ENCODE measurements around the gene RPL31. TPM values are rescaled to one million over a fixed set of nuclear protein-coding genes. Genes with fewer than 3 reads are reported as not detected.

Gene RPL31
- 946 and 1,038 TPM in 2 replicates for total RNA-seq

DNA sequence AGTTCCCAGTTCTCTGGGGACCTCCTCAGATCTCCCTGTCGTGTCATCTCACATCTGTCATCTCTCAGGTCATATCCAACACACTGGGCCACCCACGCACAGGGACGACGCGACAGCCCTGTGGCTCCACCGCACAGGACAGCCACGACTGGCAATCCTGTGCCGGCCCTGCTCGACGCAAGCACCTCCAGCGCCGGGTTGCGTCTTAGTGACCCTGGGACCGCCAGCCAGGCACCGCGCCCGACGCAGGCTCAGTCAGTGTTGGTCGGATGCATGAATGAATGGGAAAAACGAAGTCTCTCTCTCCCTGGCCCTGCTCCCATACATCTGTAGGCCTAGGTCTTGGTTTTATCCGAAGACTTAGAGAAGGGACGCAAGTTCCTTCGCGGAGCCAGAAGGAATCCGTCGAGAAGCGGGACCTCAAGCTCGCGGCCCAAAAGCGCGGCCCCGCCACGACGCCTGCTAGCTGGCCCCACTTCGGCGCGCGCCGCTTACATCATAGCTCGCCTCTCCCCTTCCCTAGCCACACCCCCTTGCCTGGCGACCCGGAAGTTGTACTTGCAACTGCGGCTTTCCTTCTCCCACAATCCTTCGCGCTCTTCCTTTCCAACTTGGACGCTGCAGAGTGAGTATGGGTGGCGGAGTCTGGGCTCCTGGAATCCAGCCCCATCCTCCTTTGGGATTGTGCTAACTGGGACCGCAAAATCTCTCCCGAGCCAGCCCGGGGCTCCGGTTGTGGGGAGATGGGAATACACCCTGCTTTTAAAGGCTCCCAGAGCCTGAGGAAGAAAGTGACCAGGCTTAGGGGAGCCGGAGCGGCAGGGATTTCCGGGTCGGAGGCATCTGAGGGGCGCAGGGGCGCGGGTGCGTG, at the start of gene RPL31:
TSS of gene RPL31 (plus strand) at position 599 of the 871 bp plus-strand sequence. CDS start 413 bp downstream, outside the sequence.

Other genes with a start within 250 kb of the RPL31 start
- 9.0 and 9.9 TPM in 2 replicates for gene NPAS2, start 182.2 kb upstream of the RPL31 start, total RNA-seq
- 12.8 and 15.9 TPM in 2 replicates for gene TBC1D8, start 149.1 kb downstream of the RPL31 start, total RNA-seq